ENCODE data around the gene ROBO1.
A peak's percentile ranks its signal among the peaks of the same experiment; 100 is the strongest.
"Not testable (repeated sequence)": the region's sequence is repeated elsewhere in the genome, so short reads cannot be mapped to it uniquely, and the experiment has no call there.

The ROBO1 gene

DNA sequence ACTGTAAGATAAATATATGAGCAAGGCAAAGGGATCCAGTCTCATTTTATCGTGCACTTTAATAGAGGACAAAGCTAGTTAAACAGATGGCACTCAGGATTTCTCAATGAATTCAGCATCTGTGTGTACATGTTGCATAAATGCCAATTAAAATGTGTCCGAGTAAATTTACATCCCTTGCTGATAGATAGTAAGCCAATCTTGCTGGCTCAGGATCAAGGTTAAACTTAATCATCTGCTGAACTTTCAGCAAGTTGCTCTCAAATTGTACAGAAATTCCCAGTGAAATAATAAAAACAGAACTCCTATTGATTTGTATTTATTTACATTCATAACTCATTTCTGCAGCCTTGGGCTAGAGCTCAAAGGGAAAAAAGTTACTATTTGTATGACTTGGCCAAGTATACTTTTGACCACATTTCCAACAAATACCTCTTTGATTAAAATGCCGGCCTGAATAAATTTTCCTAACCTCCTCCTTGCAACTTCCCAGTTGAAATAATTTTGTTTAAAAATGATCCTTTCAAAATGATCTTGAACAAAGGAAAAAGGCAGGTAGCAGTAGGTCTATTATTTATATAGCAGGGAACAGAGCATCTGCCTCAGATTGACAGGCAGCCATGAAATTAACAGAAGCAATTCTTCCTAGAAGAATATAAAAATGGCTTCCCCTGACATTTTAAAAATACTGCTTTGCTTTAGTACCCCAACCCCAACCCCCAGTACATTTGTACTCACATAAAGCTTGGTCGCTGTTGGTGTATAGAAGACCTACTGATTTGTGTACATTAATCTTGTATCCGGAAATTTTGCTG, 1001.9 kb downstream of the ROBO1 start:
- DNase-seq: no peak

DNA sequence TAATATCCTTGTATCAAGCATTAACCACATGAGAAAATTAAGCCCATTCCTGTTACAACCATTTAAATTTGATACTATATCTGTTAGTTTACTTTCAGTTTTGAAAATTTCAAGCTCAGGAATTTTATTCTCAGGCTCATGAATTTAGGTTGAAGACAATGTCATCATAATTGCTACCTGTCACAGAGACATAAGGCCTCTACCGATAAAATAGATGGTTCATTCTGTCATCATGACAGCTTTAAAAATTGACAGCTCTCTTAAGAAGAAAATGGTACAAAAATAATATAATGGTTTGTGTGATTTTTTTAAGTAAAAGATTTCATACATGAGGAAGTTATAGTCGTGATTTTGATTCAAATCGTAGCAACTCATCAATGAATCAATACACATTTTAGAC, 1003.2 kb downstream of the ROBO1 start:
- DNase-seq: no peak

- no peak for DNase-seq
These were observed 1005.7 kb downstream of the ROBO1 start for GRCh38 chr3:78762121-78762520.

DNA sequence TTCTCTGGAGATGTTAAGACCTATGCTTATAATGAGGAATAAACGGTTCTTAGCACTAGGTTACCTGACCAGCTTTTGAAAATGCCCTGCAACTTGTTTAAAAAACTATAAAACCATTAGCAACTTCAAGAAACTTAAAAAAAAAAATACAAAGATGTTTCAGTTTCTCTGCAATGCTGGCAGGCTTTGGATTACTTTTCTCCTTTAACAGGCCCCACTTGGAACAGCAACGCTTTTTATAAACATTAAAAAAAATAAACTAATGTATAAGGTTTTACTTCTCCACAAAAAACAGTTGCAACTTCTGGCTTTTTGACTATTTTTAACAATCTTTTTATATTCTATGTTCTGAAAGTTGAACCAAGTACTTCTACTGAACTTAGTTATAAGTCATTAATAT, 1006.7 kb downstream of the ROBO1 start:
- no peak for DNase-seq

DNA sequence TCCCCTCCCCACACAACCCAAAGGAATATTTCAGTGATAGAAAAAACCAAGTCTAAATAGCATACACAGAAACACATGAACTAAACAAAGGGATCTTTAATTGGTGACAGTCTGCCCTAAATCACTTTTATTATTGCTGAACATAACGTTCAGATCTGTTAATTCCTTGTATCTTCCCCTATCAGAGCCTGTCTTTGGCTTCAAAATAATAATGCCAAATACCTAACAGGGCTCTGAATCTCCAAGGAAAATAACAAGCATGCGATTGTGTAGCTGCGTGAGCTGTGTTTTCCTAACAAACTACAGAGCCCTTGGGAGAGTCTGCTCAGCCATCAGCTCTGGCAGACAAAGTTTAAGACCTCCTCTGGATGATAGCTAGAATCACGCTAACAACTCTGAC, 1010.1 kb downstream of the ROBO1 start:
- DNase-seq: no peak

DNA sequence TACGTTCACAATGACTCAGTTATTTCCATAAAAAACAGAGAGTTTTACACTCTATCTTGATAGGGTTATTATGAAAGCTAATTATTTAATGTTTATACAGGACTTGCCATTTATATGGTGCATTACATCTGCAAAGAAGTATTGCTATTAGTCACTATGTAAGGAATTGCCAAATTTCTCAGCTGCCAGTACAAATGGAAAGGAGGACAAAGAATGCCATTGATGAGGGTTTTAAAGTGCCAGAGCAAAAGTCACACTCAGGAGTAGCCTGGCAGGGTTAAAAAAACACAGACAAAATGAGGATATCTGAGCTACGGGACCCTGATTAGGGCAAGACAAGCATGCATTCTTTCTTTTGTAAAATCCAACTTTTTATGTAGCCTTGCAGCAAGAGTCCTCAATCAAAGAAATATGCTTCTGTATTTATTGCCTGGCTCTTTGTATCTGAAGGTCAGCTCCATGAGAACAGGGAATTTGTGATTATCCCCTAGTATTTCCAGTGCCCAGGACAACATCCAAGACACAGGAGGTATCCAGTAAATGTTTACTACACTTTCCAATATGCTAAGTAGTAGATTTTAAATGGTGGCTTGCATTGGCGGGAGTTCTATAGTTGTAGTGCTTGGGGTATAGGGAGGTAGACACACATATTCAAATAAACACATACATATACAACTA, 1013.6 kb downstream of the ROBO1 start:
- no peak for DNase-seq

GRCh38 chr3:78751266-78751665, 1016.5 kb downstream of the ROBO1 start:
- no peak for DNase-seq

DNA sequence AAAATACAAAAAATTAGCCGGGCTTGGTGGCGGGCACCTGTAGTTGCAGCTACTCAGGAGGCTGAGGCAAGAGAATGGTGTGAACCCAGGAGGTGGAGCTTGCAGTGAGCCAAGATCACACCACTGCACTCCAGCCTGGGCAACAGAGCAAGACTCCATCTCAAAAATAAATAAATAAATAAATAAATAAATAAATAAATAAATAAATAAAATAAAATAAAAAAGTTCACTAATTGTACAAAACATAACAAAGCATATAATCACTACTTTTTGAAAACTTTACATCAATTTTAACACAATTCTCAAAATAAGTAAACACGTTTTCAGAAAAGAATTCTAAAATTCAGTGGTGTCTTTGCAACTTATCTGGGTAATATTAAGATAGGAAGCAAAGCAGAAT, 1017.5 kb downstream of the ROBO1 start:
- DNase-seq: not testable (repeated sequence)

DNA sequence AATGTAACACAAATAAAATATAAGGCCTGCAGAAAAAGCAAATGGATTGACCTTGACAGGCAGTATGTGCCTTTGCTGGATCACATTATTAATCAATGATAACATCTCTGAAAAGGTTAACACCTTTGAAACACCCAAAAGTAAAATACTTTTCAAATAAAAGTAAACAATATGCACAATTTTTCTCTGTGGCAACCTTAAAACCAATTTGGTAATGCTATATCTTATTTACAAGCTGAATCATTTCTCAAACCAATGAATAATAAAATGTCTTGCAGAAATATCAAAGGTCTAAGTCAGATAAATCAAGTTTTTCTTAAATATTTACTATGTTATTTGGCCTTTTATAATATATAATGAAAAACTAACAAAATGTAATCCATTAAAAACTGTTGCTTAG, 1018.7 kb downstream of the ROBO1 start:
- no peak for DNase-seq

DNA sequence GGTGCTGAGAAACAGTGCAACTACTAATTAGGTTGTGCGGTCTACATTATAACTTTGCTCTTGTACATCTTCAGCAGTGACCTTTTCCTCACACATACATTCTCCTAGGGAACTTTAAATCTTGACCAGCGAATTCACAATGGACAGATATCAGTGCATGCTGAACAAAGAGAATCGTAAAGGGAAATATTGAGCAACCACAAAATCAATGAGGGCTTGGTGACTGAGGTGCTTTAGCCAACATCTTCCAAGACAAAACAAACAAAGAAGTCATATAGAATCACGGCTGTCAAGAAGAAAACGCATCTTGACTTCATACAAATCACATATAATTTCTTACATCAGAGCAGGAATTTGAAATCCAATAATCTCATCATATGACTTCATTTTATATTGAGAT, 1022.0 kb downstream of the ROBO1 start:
- DNase-seq: no peak

GRCh38 chr3:78742491-78742890, 1025.3 kb downstream of the ROBO1 start:
- DNase-seq: no peak

- DNase-seq: no peak
These were observed 1025.8 kb downstream of the ROBO1 start for GRCh38 chr3:78742041-78742440.

- no peak for DNase-seq
These were observed 1026.6 kb downstream of the ROBO1 start for GRCh38 chr3:78741066-78741645.

GRCh38 chr3:78738833-78739232, 1029.0 kb downstream of the ROBO1 start:
- no peak for DNase-seq

- DNase-seq: no peak
These were observed 1029.8 kb downstream of the ROBO1 start for GRCh38 chr3:78737988-78738387.

- DNase-seq: no peak
These were observed 1030.9 kb downstream of the ROBO1 start for GRCh38 chr3:78736863-78737262.

DNA sequence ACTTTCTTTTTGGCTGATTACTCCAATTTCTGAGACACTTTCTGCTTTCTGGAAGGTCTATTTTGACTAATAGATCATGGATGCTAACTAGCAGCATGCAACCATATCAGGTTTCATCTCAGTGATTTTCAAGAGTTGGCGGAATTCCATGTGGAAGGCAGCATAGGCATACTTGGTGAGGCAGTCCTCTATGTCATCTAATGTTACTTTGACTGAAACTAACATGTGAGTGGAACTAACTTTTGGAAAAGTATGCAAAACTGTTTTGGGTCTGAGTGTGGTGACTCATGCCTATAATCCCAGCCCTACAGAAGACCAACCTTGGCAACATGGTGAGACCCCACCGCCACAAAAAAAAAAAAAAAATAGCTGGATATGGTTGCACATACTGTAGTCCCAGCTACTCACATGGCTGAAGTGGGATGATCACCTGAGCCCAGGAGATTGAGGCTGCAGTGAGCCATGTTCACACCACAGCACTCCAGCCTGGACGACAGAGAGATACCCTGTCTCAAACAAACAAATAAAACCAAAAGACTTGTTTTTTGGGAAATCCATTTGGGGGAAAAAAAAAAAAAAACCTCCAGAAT, 1033.7 kb downstream of the ROBO1 start:
- peak; percentile 6 for DNase-seq

- DNase-seq: no peak
These were observed 1034.9 kb downstream of the ROBO1 start for GRCh38 chr3:78732893-78733292.

DNA sequence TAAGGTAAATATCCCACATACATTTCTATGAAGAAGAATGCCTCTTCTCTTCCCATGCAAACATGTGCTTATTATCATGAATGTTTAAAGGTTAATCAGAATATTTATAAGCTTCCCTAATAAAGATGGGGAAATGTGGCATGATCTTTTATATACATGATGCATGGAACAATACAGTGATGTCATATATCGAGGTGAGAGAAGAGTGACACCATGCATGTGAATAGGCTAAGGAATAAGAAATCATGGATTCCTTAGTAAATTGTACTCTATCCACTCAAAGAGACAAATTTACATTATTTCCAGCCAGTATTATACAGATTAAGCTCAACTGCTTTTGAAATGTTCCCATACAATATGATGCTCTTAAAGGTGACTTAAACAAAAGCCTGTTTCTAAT, 1035.3 kb downstream of the ROBO1 start:
- DNase-seq: no peak

DNA sequence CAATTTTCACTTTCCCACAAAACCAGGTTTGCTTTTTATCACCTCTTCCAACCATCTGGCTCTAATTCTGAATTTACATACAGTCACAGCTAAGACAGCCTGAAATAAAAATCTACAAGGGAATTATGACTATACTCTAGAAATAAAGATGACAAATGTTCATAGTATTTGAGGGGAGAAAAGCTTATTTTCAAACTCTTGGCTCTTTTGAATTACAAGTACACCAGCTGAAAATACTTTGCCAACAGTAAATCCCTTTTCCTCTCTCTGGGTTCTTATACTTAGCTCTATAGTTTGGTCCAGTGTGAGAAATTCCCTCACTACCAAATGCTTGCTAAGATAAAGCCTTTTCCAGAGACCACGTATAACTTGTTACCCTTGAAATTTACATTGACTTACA, 1037.9 kb downstream of the ROBO1 start:
- DNase-seq: no peak

DNA sequence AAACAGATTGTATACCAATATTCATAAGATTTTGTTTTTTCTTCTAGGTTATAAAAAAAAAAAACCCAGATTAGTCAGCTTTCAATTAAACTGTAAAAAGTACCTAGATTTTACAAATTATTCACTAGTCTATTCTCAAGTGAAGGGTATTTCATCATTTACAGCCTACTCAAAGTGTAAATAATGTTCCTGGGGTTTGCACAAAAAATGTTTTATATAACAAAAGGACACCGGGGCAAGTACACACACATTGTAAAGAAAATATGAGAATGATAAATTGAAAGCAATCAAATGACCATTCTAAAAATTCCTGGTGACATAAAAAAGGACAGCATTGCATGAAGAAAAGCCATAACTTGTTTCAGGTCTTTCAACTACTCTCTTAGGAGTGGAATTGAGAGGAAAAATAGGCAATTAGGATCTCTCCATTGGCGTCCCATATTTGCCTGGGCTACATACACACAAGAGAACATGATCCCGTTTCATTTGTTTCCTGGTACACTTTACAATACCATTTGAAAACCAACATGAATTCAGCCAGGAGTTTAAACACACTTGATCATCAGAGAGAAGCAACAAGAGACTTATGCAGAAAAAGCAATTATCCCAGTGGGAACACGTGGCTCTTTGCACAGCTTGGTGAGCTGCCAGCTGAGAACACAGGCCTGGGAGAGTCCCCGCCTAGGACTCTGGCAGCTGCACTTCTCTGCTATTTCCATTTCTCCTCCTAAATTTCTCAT, 1039.2 kb downstream of the ROBO1 start:
- no peak for DNase-seq

- no peak for DNase-seq
These were observed 1041.3 kb downstream of the ROBO1 start for GRCh38 chr3:78726545-78726944.

- DNase-seq: no peak
These were observed 1042.0 kb downstream of the ROBO1 start for GRCh38 chr3:78725703-78726246.
